HG03097 (cell line): ENCODE results near the gene BRI3.

Experiments used
- ATAC-seq: cut with Tn5 transposase; IDR thresholded peaks from one replicate; pipeline ENCODE4 v1.9.1; 2021; ENCODE audit not compliant: unreplicated experiment, low FRiP score

Gene BRI3

GRCh38 chr7:98285157-98286092, 3.9 kb downstream of the BRI3 start:
- no peak for ATAC-seq

GRCh38 chr7:98286093-98286539, 4.6 kb downstream of the BRI3 start:
- no peak for ATAC-seq

- no peak for ATAC-seq
These were observed 5.4 kb downstream of the BRI3 start for GRCh38 chr7:98286701-98287485.

GRCh38 chr7:98287486-98287959, 6.0 kb downstream of the BRI3 start:
- ATAC-seq, result no peak

GRCh38 chr7:98288064-98288823, 6.8 kb downstream of the BRI3 start:
- ATAC-seq, result no peak

GRCh38 chr7:98289333-98289875, 7.9 kb downstream of the BRI3 start:
- ATAC-seq, result no peak

- ATAC-seq, result no peak
These were observed 10.2 kb downstream of the BRI3 start for GRCh38 chr7:98291717-98292116.

- ATAC-seq, result no peak
These were observed 11.8 kb downstream of the BRI3 start for GRCh38 chr7:98293265-98293664.

- no peak for ATAC-seq
These were observed 12.3 kb downstream of the BRI3 start for GRCh38 chr7:98293746-98294145.

GRCh38 chr7:98294326-98294725, 12.8 kb downstream of the BRI3 start:
- no peak for ATAC-seq

GRCh38 chr7:98294798-98295382, 13.4 kb downstream of the BRI3 start:
- no peak for ATAC-seq

GRCh38 chr7:98295467-98296192, 14.1 kb downstream of the BRI3 start:
- no peak for ATAC-seq

- ATAC-seq, result no peak
These were observed 15.3 kb downstream of the BRI3 start for GRCh38 chr7:98296833-98297232.

GRCh38 chr7:98297626-98298286, 16.3 kb downstream of the BRI3 start:
- ATAC-seq, result no peak

- no peak for ATAC-seq
These were observed 19.3 kb downstream of the BRI3 start for GRCh38 chr7:98300595-98301372.

GRCh38 chr7:98301693-98302470, 20.4 kb downstream of the BRI3 start:
- no peak for ATAC-seq

GRCh38 chr7:98303176-98303865, 21.8 kb downstream of the BRI3 start:
- ATAC-seq, result no peak
